A673 (cell line): ENCODE data around the gene STIM1. TPM values are rescaled to one million over a fixed set of nuclear protein-coding genes. Genes with fewer than 3 reads are reported as not detected.

ENCODE experiments used
- BruUV-seq: library from RNA; stranded (reverse); fragments of 400-500 nt; replicated peaks from 2 replicates; lab custom pipeline; 2021; lab: Mats Ljungman, UMichigan
- CTCF ChIA-PET: fragments of 300-600 bp; sonication (Branson Sonifier 250); formaldehyde crosslinking; loops from one replicate; lab custom pipeline; 2022; ENCODE audit warnings: antibody characterized with exemption; lab: Charles Lee
- POLR2A ChIA-PET: fragments of 300-600 bp; sonication (Branson Sonifier 250); formaldehyde crosslinking; loops from one replicate; lab custom pipeline; 2022; ENCODE audit warnings: antibody characterized with exemption; ENCODE audit not compliant: low non-redundant PET; lab: Charles Lee
- DNase-seq: peaks from one replicate; pipeline ENCODE4 v3.0.0-alpha.2; 2015; ENCODE audit warnings: low spot score
- H3K27ac ChIP-seq: fragments of 200-600 bp; sonication (generic); 2 replicates; pipeline ENCODE4 v1.5.1; 2016; ENCODE audit warnings: mixed run types, low read depth, mild to moderate bottlenecking, mixed read lengths, antibody characterized with exemption, low read length; ENCODE audit not compliant: poor library complexity, severe bottlenecking
- H3K27me3 ChIP-seq: fragments of 200-600 bp; sonication (generic); replicated peaks from 2 replicates; pipeline ENCODE4 v1.6.1; 2017; ENCODE audit warnings: mixed run types, low read depth, mild to moderate bottlenecking, mixed read lengths, antibody characterized with exemption, low read length; ENCODE audit not compliant: insufficient read depth, poor library complexity
- H3K36me3 ChIP-seq: fragments of 200-600 bp; sonication (generic); 2 replicates; pipeline ENCODE4 v1.6.1; 2016; ENCODE audit warnings: mixed run types, mild to moderate bottlenecking, mixed read lengths, antibody characterized with exemption, low read length; ENCODE audit not compliant: insufficient read depth, poor library complexity, severe bottlenecking
- H3K4me1 ChIP-seq: fragments of 200-600 bp; sonication (generic); 2 replicates; pipeline ENCODE4 v1.6.1; 2017; ENCODE audit warnings: mixed run types, mild to moderate bottlenecking, mixed read lengths, antibody characterized with exemption, low read length; ENCODE audit not compliant: insufficient read depth, poor library complexity, severe bottlenecking
- H3K4me3 ChIP-seq: fragments of 200-600 bp; sonication (generic); 2 replicates; pipeline ENCODE4 v1.5.1; 2016; ENCODE audit warnings: low read depth, mixed run types, mild to moderate bottlenecking, mixed read lengths, low read length; ENCODE audit not compliant: poor library complexity, severe bottlenecking
- H3K9me3 ChIP-seq: fragments of 200-600 bp; sonication (generic); 2 replicates; pipeline ENCODE4 v1.6.1; 2016; ENCODE audit warnings: mixed run types, low read depth, mild to moderate bottlenecking, mixed read lengths, antibody characterized with exemption, low read length; ENCODE audit not compliant: poor library complexity, severe bottlenecking
- CTCF ChIP-seq: fragments of 300-800, 200-600 bp; sonication (generic); conservative IDR thresholded peaks from 2 replicates; pipeline ENCODE4 v1.5.1; 2017; ENCODE audit warnings: low read depth, mild to moderate bottlenecking, antibody characterized with exemption, low read length, moderate library complexity, mixed read lengths
- EZH2 ChIP-seq: fragments of 200-600 bp; sonication (generic); IDR thresholded peaks from 2 replicates; pipeline ENCODE4 v1.6.1; 2017; ENCODE audit warnings: borderline replicate concordance, low read depth, mild to moderate bottlenecking, mixed read lengths, antibody characterized with exemption, low read length; ENCODE audit not compliant: poor library complexity, severe bottlenecking
- intact Hi-C: fragments of 100-400 bp; cut with micrococcal nuclease; formaldehyde crosslinking; loops from one replicate; pipeline ENCODE4 v1.10.0; 2022; ENCODE audit not compliant: unreplicated experiment
- total RNA-seq: library from RNA; stranded (reverse); gene quantifications from 2 replicates; pipeline ENCODE4 v1.2.3, GENCODE V29; 2021

The STIM1 gene
- total RNA-seq, 1 experiment from 2014 or later: 14.2 TPM

GRCh38 chr11:3962406-3962840 lies 107.0 kb downstream of the STIM1 start:
- POLR2A ChIA-PET: no interaction called here
- Histone ChIP-seq H3K36me3 (no peaks in the 10 kb centered on the region), H3K27ac (no peak overlapping the region), H3K27me3 (no peaks in the 10 kb centered on the region), H3K4me3 (no peak overlapping the region), H3K9me3 (no peaks in the 10 kb centered on the region), H3K4me1 (peaks cover 5% of the 10 kb centered on the region)
- BruUV-seq: no TSS peak
- intact Hi-C loops: no loop called here
- DNase-seq: peak; percentile 32
- CTCF ChIA-PET: no interaction called here
- TF ChIP-seq CTCF: no peak
- no peak for TF ChIP-seq EZH2

- POLR2A ChIA-PET: no interaction called here
- DNase-seq: no peak
- Histone ChIP-seq H3K27ac (no peak overlapping the region), H3K36me3 (no peaks in the 10 kb centered on the region), H3K27me3 (no peaks in the 10 kb centered on the region), H3K4me3 (no peak overlapping the region), H3K9me3 (no peaks in the 10 kb centered on the region), H3K4me1 (peaks cover 4% of the 10 kb centered on the region)
- intact Hi-C loops: no loop called here
- no peak for TF ChIP-seq CTCF
- CTCF ChIA-PET: no interaction called here
- no TSS peak for BruUV-seq
Observed at GRCh38 chr11:3964056-3964455, 108.6 kb downstream of the STIM1 start.

- BruUV-seq: no TSS peak
Observed at GRCh38 chr11:3964935-3965604, 109.6 kb downstream of the STIM1 start.

More at GRCh38 chr11:3964935-3965604, 109.6 kb downstream of the STIM1 start:
- no peaks in the 10 kb centered on the region for H3K9me3 ChIP-seq
- intact Hi-C loops: no loop called here
- H3K4me3 ChIP-seq: no peak overlapping the region
- no peak for DNase-seq
- H3K36me3 ChIP-seq: no peaks in the 10 kb centered on the region
- ChIA-PET CTCF (no interaction called here), POLR2A (no interaction called here)
- no peaks in the 10 kb centered on the region for H3K4me1 ChIP-seq
- TF ChIP-seq CTCF: no peak
- no peak for TF ChIP-seq EZH2
- no peaks in the 10 kb centered on the region for H3K27me3 ChIP-seq
- H3K27ac ChIP-seq: no peak overlapping the region
